Measurements from ENCODE around the gene FAM111B.
"Not testable (repeated sequence)": the region's sequence is repeated elsewhere in the genome, so short reads cannot be mapped to it uniquely, and the experiment has no call there.

The FAM111B gene

GRCh38 chr11:59102259-59102765, 4.7 kb upstream of the FAM111B start:
- peak; percentile 44 to 46 for DNase-seq

GRCh38 chr11:59107721-59108120, 684 bp downstream of the FAM111B start:
- not testable (repeated sequence) for DNase-seq

GRCh38 chr11:59112494-59112893, 5.5 kb downstream of the FAM111B start:
- DNase-seq: no peak

- DNase-seq: no peak
Observed at GRCh38 chr11:59114344-59114743, 7.3 kb downstream of the FAM111B start.

GRCh38 chr11:59115553-59115952, 8.5 kb downstream of the FAM111B start:
- DNase-seq: no peak

DNA sequence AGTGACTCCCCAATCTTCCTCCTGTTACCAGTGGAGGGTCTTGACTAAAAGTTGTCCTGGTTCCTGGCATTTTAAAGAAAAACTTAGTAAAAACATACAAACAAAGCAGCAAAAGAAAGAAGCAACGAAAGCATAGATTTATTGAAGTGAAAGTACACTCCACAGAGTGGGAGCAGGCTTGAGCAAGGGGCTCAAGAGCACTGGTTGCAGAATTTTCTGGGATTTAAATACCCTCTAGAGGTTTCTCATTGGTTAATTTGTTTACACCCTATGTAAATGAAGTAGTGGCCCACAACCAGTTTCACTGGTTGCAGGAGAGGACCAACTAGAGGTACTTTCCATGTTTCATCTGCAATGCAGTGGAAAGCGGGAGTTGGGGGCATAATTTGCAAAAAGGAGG, 10.7 kb downstream of the FAM111B start:
- no peak for DNase-seq

- no peak for DNase-seq
Observed at GRCh38 chr11:59119826-59120225, 12.8 kb downstream of the FAM111B start.

DNA sequence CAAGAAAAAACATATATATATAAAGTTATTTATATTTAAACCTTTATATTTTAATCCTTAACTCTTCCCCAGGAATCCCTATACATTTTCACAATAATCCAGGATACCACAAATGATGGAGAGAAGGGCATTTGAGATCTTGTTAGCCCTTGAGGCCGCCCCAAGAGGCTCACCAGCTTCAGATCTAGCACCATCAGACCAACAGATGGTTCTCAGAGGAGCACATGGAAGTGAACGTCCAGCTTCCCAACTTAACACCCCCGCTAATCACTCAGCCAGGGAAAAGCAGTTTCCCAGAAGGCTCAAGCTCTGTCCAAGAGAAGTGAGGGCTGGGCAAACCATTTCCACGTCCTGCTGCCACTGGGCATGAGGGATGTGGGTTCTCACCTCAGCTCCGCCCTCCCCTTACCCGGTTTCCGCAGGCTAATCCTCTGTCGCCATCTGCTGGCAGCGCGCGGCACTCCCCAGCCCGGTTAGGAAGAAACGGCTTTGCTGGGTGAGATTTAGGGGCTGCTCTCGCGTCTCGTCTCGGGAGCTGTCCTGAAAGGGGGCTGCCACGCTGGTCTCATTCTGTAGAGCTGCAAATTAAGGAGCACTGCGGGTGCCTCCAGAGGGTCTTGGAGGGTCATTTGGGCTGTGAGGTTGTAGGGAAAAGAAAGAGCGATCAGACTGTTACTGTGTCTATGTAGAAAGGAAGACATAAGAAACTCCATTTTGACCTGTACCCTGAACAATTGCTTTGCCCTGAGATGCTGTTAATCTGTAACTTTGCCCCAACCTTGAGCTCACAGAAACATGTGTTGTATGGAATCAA, 28.8 kb downstream of the FAM111B start:
- peak; percentile 85 to 89 for DNase-seq

- not testable (repeated sequence) for DNase-seq
Observed at GRCh38 chr11:59136551-59136950, 29.5 kb downstream of the FAM111B start.

GRCh38 chr11:59137190-59137589, 30.2 kb downstream of the FAM111B start:
- no peak for DNase-seq

DNA sequence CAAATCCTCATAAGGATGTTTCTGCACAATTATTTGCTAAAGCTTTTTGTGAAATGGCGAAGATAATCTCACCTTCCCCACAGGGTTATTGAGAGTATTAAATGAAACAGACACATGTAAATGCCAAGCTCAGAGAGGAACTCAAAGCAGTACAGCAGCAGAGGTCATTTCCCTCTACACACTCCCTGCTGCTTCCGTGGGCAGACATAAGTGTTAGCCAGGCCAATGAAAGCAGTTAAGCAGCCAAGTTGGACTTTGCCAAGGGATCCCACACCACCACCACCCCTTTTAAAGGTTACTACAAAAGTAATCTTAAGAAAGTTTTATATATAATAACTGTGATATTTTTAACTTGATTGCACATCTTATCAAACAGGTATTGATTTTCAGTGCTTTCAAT, 31.6 kb downstream of the FAM111B start:
- DNase-seq: no peak

GRCh38 chr11:59141191-59141590, 34.2 kb downstream of the FAM111B start:
- DNase-seq: no peak

DNA sequence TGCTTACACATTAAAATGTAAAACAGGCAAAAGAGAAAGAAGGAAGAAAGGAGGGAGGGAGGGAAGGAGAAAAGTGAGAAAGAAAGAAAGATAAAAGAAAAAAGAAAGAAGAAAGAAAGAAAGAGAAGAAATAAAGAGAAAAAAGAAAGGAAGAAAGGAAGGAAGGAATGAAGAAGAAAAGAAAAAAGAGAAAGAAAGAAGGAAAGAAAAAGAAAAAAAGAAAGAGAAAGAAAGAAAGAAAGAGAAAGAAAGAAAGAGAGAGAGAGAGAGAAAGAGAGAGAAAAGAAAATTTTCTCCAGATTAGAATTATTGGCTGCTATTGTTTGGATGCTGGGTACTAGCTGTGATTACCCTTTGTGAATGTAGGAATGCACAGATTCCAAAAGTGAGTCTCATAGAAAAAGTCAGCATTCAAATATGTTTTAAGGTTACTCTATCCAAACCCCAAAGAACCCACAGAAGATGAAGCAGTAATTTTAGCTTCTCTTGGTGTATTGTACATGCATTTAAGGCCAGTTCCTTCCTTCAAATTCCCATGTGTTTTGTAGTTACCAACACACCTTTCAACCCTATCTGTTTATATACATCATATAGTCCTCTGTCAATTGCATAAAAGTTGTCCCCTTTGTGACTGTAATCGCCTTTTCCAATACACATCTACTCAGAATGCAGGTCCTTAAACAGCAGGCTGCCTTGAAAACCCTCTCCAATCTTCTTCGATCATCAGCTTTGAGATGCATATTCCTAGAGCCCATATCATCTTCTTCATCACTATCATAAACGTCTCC, 34.8 kb downstream of the FAM111B start:
- DNase-seq: no peak

- DNase-seq: peak; percentile 80 to 82
Observed at GRCh38 chr11:59142530-59143507, 35.8 kb downstream of the FAM111B start, which contains the start of gene FAM111A. FAM111A (plus strand) TSS chr11:59142856; CDS start chr11:59148873, 6,017 bp downstream.

- DNase-seq: no peak
Observed at GRCh38 chr11:59144096-59144495, 37.1 kb downstream of the FAM111B start.

- DNase-seq: peak; percentile 47 to 53
Observed at GRCh38 chr11:59144579-59145345, 37.7 kb downstream of the FAM111B start.

GRCh38 chr11:59145534-59145933, 38.5 kb downstream of the FAM111B start:
- no peak for DNase-seq

GRCh38 chr11:59151761-59152160, 44.7 kb downstream of the FAM111B start:
- no peak for DNase-seq

- DNase-seq: no peak
Observed at GRCh38 chr11:59152312-59152951, 45.4 kb downstream of the FAM111B start.

DNA sequence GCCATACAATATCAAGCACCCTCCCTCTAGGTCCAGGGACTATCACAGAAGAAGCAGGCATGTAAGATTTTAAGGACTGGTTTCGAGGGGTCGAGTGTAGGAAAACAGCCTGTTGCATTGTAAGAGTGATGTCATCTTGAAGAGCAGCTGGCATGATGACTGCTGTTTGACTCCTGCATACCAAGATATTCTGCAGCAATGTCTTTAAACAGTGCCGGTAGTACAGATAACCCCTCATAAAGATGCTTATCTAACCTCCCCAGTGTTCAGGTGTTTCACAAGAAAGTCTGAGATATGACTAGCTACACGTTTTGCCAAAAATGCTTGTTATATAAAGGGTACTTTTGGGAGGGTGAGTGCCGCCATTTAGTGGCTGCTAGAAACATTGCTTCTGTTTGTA, 47.6 kb downstream of the FAM111B start:
- DNase-seq: no peak

DNA sequence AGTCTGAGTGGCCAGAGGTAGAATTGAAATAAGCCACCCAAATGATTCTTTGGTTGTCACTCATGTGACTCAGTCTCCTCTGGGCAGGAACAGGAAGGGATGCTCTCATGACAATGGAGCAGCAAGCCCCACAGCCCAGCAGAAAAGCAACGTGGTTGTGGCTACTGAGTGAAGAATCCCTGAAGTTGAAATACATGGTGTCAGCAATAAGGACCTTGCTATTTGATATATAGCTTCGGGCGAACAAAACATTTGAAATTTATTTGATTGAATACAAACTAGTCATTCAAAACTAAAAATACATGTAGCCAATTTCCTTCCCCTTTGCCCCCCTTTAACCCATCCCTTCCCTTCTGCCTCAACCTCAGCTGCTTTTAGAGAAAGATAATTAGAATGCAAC, 50.4 kb downstream of the FAM111B start:
- no peak for DNase-seq

Measured in activated CD4-positive, alpha-beta T cell treated with anti-CD3 and anti-CD28 coated beads, Interleukin-2, amount 50 U/mL, for 4 hours (primary cell).